ENCODE data around the gene GMCL2. TPM values are rescaled to one million over a fixed set of nuclear protein-coding genes. Genes with fewer than 3 reads are reported as not detected.

The GMCL2 gene
- total and polyA plus RNA-seq, 9 of the 15 experiments (the other 6 are each of a cell fraction or from before 2014, with no cell fraction given) = 0.04 TPM; not detected in 8

DNA sequence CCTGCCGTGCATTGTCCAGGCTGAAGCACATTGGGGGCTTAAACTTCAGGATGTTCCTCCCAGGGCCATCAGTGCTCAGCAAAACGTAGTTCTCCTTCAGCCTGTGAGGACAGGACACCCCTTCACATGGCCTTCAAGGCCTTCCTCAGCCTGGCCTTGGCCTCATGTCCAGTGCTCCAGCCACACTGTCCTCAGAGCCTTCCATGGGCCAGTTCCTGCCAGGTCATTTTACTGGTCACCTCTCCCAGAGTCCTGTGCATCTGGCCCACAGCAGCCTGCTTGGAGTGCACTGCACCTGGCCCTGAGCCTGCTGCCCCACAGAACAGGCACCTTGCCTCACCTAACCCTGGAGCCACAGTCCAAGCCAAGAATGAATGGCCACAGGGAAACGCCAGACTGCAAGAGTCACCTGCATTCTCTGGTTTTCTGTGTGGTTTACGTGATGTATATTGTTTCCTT is 25.9 kb upstream of the GMCL2 start (continued):
- TF ChIP-seq ID3 (CRISPR knock-in tag; IDR thresholded peaks at IDR 0.05) = no peak
- TF ChIP-seq ID3 (tag; IDR thresholded peaks at IDR 0.05) = no peak
- TF ChIP-seq, protein P1, sequence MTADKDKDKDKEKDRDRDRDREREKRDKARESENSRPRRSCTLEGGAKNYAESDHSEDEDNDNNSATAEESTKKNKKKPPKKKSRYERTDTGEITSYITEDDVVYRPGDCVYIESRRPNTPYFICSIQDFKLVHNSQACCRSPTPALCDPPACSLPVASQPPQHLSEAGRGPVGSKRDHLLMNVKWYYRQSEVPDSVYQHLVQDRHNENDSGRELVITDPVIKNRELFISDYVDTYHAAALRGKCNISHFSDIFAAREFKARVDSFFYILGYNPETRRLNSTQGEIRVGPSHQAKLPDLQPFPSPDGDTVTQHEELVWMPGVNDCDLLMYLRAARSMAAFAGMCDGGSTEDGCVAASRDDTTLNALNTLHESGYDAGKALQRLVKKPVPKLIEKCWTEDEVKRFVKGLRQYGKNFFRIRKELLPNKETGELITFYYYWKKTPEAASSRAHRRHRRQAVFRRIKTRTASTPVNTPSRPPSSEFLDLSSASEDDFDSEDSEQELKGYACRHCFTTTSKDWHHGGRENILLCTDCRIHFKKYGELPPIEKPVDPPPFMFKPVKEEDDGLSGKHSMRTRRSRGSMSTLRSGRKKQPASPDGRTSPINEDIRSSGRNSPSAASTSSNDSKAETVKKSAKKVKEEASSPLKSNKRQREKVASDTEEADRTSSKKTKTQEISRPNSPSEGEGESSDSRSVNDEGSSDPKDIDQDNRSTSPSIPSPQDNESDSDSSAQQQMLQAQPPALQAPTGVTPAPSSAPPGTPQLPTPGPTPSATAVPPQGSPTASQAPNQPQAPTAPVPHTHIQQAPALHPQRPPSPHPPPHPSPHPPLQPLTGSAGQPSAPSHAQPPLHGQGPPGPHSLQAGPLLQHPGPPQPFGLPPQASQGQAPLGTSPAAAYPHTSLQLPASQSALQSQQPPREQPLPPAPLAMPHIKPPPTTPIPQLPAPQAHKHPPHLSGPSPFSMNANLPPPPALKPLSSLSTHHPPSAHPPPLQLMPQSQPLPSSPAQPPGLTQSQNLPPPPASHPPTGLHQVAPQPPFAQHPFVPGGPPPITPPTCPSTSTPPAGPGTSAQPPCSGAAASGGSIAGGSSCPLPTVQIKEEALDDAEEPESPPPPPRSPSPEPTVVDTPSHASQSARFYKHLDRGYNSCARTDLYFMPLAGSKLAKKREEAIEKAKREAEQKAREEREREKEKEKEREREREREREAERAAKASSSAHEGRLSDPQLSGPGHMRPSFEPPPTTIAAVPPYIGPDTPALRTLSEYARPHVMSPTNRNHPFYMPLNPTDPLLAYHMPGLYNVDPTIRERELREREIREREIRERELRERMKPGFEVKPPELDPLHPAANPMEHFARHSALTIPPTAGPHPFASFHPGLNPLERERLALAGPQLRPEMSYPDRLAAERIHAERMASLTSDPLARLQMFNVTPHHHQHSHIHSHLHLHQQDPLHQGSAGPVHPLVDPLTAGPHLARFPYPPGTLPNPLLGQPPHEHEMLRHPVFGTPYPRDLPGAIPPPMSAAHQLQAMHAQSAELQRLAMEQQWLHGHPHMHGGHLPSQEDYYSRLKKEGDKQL (CRISPR knock-in tag; IDR thresholded peaks at IDR 0.05; ENCODE audit: borderline replicate concordance) = no peak
- TF ChIP-seq, protein P2, sequence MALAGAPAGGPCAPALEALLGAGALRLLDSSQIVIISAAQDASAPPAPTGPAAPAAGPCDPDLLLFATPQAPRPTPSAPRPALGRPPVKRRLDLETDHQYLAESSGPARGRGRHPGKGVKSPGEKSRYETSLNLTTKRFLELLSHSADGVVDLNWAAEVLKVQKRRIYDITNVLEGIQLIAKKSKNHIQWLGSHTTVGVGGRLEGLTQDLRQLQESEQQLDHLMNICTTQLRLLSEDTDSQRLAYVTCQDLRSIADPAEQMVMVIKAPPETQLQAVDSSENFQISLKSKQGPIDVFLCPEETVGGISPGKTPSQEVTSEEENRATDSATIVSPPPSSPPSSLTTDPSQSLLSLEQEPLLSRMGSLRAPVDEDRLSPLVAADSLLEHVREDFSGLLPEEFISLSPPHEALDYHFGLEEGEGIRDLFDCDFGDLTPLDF (CRISPR knock-in tag; IDR thresholded peaks at IDR 0.05) = peak; percentile 23; the same call in 1 of the 2 replicates

All from K562 (cell line).